ENCODE data around the gene PDE10A.

The PDE10A gene

DNA sequence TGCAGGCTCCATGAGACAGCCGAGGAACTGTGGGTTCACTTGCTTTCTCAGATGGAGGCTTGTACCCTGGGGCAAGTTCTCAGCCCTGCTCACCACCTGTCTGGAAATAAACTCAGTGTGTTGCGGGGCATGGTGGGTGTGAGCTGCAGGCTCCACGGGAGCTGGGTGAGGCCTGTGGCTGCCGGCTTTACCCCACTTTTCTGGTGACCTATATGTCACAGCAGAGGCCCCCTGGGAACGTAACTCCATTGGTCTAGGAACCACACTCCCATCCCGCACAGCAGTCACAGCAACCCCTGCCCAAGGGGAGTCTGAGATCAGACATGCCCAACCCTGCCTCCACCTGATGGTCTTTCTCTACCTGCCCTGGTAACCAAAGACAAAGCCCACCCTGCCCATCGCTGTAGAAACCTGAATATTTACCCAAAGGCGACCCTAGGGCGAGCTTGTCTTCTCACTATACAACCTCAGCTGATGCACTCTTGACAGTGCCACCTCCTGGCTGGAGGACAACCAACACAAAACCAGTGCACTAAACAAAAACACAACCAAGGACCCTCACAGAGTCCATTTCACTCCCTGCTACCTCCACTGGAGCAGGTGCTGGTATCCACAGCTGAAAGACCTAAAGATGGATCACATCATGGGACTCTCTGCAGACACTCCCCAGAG is 174.3 kb downstream of the PDE10A start:
- Histone ChIP-seq H3K36me3 (ENCODE audit: control insufficient read depth in 1 of 2, insufficient read depth in 2 of 2, low read length in 2 of 2) (no peaks in the 10 kb centered on the region), H3K9ac (ENCODE audit: low read depth in 1 of 2, low read length in 2 of 2) (no peak overlapping the region), H3K4me1 (ENCODE audit: control insufficient read depth in 1 of 2, insufficient read depth in 2 of 2, low read length in 2 of 2) (no peaks in the 10 kb centered on the region), H3K4me3 (ENCODE audit: low read depth in 1 of 2, low read length in 2 of 2) (no peak overlapping the region), H3K27me3 (ENCODE audit: control insufficient read depth in 1 of 2, insufficient read depth in 2 of 2, low read length in 2 of 2) (no peaks in the 10 kb centered on the region), H3K27ac (ENCODE audit: low read depth, low read length) (no peak overlapping the region), H3K9me3 (ENCODE audit: control insufficient read depth in 1 of 2, low read length in 2 of 2) (no peaks in the 10 kb centered on the region)

DNA sequence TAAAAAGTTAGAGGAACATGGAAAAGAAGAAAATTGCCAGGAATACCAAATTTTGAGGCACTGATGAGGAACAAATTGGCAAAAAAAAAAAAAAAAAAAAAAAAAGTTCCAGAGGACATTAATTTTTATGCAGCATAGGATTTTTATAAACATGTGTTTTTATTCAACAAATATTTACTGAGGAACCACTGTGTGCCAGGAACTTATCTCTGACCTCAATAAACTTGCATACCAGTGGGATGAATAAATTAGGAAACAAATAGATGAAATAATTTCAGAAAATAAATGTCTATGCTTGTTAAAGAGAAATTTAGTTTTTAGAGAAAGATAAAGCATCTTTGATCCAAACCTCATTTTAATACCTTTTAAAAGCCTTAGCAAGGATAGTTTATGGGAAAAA is 175.1 kb downstream of the PDE10A start:
- Histone ChIP-seq H3K4me3 (ENCODE audit: low read depth in 1 of 2, low read length in 2 of 2) (no peak overlapping the region), H3K27ac (ENCODE audit: low read depth, low read length) (no peak overlapping the region), H3K36me3 (ENCODE audit: control insufficient read depth in 1 of 2, insufficient read depth in 2 of 2, low read length in 2 of 2) (no peaks in the 10 kb centered on the region), H3K27me3 (ENCODE audit: control insufficient read depth in 1 of 2, insufficient read depth in 2 of 2, low read length in 2 of 2) (no peaks in the 10 kb centered on the region), H3K9ac (ENCODE audit: low read depth in 1 of 2, low read length in 2 of 2) (no peak overlapping the region), H3K4me1 (ENCODE audit: control insufficient read depth in 1 of 2, insufficient read depth in 2 of 2, low read length in 2 of 2) (no peaks in the 10 kb centered on the region), H3K9me3 (ENCODE audit: control insufficient read depth in 1 of 2, low read length in 2 of 2) (no peaks in the 10 kb centered on the region)

GRCh38 chr6:165487347-165487746 is 175.7 kb downstream of the PDE10A start:
- H3K4me3 ChIP-seq (ENCODE audit: low read depth in 1 of 2, low read length in 2 of 2): no peak overlapping the region
- H3K9ac ChIP-seq (ENCODE audit: low read depth in 1 of 2, low read length in 2 of 2): no peak overlapping the region
- H3K9me3 ChIP-seq (ENCODE audit: control insufficient read depth in 1 of 2, low read length in 2 of 2): no peaks in the 10 kb centered on the region
- no peaks in the 10 kb centered on the region for H3K36me3 ChIP-seq (ENCODE audit: control insufficient read depth in 1 of 2, insufficient read depth in 2 of 2, low read length in 2 of 2)
- no peak overlapping the region for H3K27ac ChIP-seq (ENCODE audit: low read depth, low read length)
- no peaks in the 10 kb centered on the region for H3K27me3 ChIP-seq (ENCODE audit: control insufficient read depth in 1 of 2, insufficient read depth in 2 of 2, low read length in 2 of 2)
- H3K4me1 ChIP-seq (ENCODE audit: control insufficient read depth in 1 of 2, insufficient read depth in 2 of 2, low read length in 2 of 2): no peaks in the 10 kb centered on the region

DNA sequence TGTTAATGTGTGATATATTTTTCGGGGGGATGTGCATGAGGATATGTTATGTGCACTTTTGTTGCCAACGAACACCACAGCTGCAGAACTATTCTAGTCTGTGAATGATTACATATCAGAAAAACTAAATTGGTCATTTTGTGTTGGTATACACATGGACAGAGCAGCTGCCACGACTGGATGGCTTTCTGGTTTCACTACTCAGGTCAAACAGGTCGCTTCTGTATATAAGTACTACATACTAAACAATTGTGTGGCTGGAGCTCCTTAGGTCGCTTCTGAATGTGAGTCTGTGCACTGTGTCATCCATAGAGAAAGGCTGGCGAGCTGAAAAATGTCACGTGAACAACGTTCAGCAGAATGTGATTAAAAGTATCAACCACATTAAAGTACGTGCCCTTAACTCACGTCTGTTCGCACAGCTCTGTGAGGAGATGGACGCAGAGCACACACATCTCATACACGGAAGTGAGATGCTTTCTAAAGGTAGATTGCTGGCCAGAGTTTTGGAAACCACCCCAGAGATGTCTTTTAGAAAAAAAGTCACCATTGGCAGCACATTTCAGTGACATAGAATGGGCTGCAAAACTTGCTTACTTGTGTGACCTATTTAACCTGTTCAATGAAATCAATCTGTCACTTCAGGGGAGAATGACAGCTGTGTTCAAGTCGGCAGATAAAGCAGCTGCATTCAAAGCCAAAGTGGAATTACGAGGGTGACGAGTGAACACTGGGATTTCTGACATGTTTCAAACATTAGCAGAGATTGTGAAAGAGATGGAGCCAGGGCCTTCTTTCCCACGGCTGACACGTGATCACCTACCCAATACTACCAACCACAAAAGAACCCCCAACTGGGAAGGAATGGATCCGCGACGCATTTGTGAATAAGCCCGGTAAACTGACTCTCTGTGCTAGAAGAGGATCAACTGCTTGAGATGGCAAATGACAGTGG is 176.6 kb downstream of the PDE10A start:
- no peaks in the 10 kb centered on the region for H3K27me3 ChIP-seq (ENCODE audit: control insufficient read depth in 1 of 2, insufficient read depth in 2 of 2, low read length in 2 of 2)
- H3K27ac ChIP-seq (ENCODE audit: low read depth, low read length): no peak overlapping the region
- no peak overlapping the region for H3K9ac ChIP-seq (ENCODE audit: low read depth in 1 of 2, low read length in 2 of 2)
- no peaks in the 10 kb centered on the region for H3K4me1 ChIP-seq (ENCODE audit: control insufficient read depth in 1 of 2, insufficient read depth in 2 of 2, low read length in 2 of 2)
- H3K9me3 ChIP-seq (ENCODE audit: control insufficient read depth in 1 of 2, low read length in 2 of 2): no peaks in the 10 kb centered on the region
- no peaks in the 10 kb centered on the region for H3K36me3 ChIP-seq (ENCODE audit: control insufficient read depth in 1 of 2, insufficient read depth in 2 of 2, low read length in 2 of 2)
- H3K4me3 ChIP-seq (ENCODE audit: low read depth in 1 of 2, low read length in 2 of 2): no peak overlapping the region

- Histone ChIP-seq H3K27ac (ENCODE audit: low read depth, low read length) (no peak overlapping the region), H3K9me3 (ENCODE audit: control insufficient read depth in 1 of 2, low read length in 2 of 2) (no peaks in the 10 kb centered on the region), H3K36me3 (ENCODE audit: control insufficient read depth in 1 of 2, insufficient read depth in 2 of 2, low read length in 2 of 2) (no peaks in the 10 kb centered on the region), H3K9ac (ENCODE audit: low read depth in 1 of 2, low read length in 2 of 2) (no peak overlapping the region), H3K27me3 (ENCODE audit: control insufficient read depth in 1 of 2, insufficient read depth in 2 of 2, low read length in 2 of 2) (no peaks in the 10 kb centered on the region), H3K4me1 (ENCODE audit: control insufficient read depth in 1 of 2, insufficient read depth in 2 of 2, low read length in 2 of 2) (no peaks in the 10 kb centered on the region), H3K4me3 (ENCODE audit: low read depth in 1 of 2, low read length in 2 of 2) (no peak overlapping the region)
Observed at GRCh38 chr6:165484178-165484889, 178.7 kb downstream of the PDE10A start.

GRCh38 chr6:165481921-165482320 is 181.1 kb downstream of the PDE10A start:
- Histone ChIP-seq H3K9me3 (ENCODE audit: control insufficient read depth in 1 of 2, low read length in 2 of 2) (no peaks in the 10 kb centered on the region), H3K9ac (ENCODE audit: low read depth in 1 of 2, low read length in 2 of 2) (no peak overlapping the region), H3K4me3 (ENCODE audit: low read depth in 1 of 2, low read length in 2 of 2) (no peak overlapping the region), H3K27ac (ENCODE audit: low read depth, low read length) (no peak overlapping the region), H3K27me3 (ENCODE audit: control insufficient read depth in 1 of 2, insufficient read depth in 2 of 2, low read length in 2 of 2) (no peaks in the 10 kb centered on the region), H3K36me3 (ENCODE audit: control insufficient read depth in 1 of 2, insufficient read depth in 2 of 2, low read length in 2 of 2) (no peaks in the 10 kb centered on the region), H3K4me1 (ENCODE audit: control insufficient read depth in 1 of 2, insufficient read depth in 2 of 2, low read length in 2 of 2) (no peaks in the 10 kb centered on the region)

DNA sequence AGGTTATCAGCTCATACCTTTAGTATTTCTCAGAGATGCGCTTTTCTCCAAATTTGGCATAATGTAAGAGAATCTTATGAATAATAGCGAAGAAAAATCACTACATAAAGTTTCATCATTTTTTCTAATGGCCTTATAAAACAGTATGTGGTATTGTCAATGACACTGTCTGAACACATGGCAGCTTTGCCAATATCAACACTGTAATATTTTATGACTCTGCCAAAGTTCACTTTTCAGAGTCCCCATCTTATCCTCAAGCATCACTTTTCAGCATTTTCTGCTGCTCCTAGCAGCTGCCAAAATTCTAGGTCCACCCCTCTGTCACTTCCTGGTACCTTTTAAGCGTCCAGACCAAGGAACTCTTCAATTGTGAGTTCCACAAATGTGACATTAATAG is 182.1 kb downstream of the PDE10A start:
- Histone ChIP-seq H3K27ac (ENCODE audit: low read depth, low read length) (no peak overlapping the region), H3K4me1 (ENCODE audit: control insufficient read depth in 1 of 2, insufficient read depth in 2 of 2, low read length in 2 of 2) (no peaks in the 10 kb centered on the region), H3K9ac (ENCODE audit: low read depth in 1 of 2, low read length in 2 of 2) (no peak overlapping the region), H3K27me3 (ENCODE audit: control insufficient read depth in 1 of 2, insufficient read depth in 2 of 2, low read length in 2 of 2) (no peaks in the 10 kb centered on the region), H3K4me3 (ENCODE audit: low read depth in 1 of 2, low read length in 2 of 2) (no peak overlapping the region), H3K36me3 (ENCODE audit: control insufficient read depth in 1 of 2, insufficient read depth in 2 of 2, low read length in 2 of 2) (no peaks in the 10 kb centered on the region), H3K9me3 (ENCODE audit: control insufficient read depth in 1 of 2, low read length in 2 of 2) (no peaks in the 10 kb centered on the region)

DNA sequence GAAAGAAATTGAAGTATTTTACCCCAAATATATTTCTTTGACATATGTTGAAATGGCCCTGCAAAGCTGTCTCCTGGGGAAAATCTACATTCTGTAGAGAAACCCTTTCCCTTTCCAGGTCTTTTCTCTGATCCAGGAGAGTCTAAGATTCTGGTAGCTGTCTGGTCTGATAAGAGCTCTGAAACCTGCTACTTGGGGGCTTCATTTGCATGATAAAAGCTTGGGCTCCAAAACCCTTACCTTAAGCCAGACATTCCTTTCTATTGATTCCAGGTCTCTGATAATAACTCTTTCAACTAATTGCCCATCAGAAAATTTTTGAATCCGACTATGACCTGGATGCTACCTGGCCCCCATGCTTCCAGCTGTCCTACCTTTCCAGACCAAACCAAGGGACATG is 184.5 kb downstream of the PDE10A start:
- H3K36me3 ChIP-seq (ENCODE audit: control insufficient read depth in 1 of 2, insufficient read depth in 2 of 2, low read length in 2 of 2): no peaks in the 10 kb centered on the region
- no peak overlapping the region for H3K9ac ChIP-seq (ENCODE audit: low read depth in 1 of 2, low read length in 2 of 2)
- H3K4me1 ChIP-seq (ENCODE audit: control insufficient read depth in 1 of 2, insufficient read depth in 2 of 2, low read length in 2 of 2): no peaks in the 10 kb centered on the region
- H3K9me3 ChIP-seq (ENCODE audit: control insufficient read depth in 1 of 2, low read length in 2 of 2): no peaks in the 10 kb centered on the region
- no peak overlapping the region for H3K27ac ChIP-seq (ENCODE audit: low read depth, low read length)
- H3K4me3 ChIP-seq (ENCODE audit: low read depth in 1 of 2, low read length in 2 of 2): no peak overlapping the region
- no peaks in the 10 kb centered on the region for H3K27me3 ChIP-seq (ENCODE audit: control insufficient read depth in 1 of 2, insufficient read depth in 2 of 2, low read length in 2 of 2)

- no peaks in the 10 kb centered on the region for H3K4me1 ChIP-seq (ENCODE audit: control insufficient read depth in 1 of 2, insufficient read depth in 2 of 2, low read length in 2 of 2)
- no peaks in the 10 kb centered on the region for H3K9me3 ChIP-seq (ENCODE audit: control insufficient read depth in 1 of 2, low read length in 2 of 2)
- H3K4me3 ChIP-seq (ENCODE audit: low read depth in 1 of 2, low read length in 2 of 2): no peak overlapping the region
- H3K27me3 ChIP-seq (ENCODE audit: control insufficient read depth in 1 of 2, insufficient read depth in 2 of 2, low read length in 2 of 2): no peaks in the 10 kb centered on the region
- no peak overlapping the region for H3K9ac ChIP-seq (ENCODE audit: low read depth in 1 of 2, low read length in 2 of 2)
- no peak overlapping the region for H3K27ac ChIP-seq (ENCODE audit: low read depth, low read length)
- H3K36me3 ChIP-seq (ENCODE audit: control insufficient read depth in 1 of 2, insufficient read depth in 2 of 2, low read length in 2 of 2): no peaks in the 10 kb centered on the region
Observed at GRCh38 chr6:165469483-165469882, 193.6 kb downstream of the PDE10A start.

Data from duodenal mucosa (tissue), 2 donors.